Measurements from ENCODE around the gene ZNF35.

Gene ZNF35

GRCh38 chr3:44659434-44659833 lies 10.9 kb downstream of the ZNF35 start:
- no peak overlapping the region for H2BK12ac ChIP-seq (ENCODE audit: low read length)
- H3K4ac ChIP-seq (ENCODE audit: low read depth, low read length): no peak overlapping the region
- H3K9me3 ChIP-seq (ENCODE audit: insufficient read depth, low read depth, low read length): peaks cover 3% of the 10 kb centered on the region
- no peaks in the 10 kb centered on the region for H3K4me1 ChIP-seq (ENCODE audit: control insufficient read depth in 1 of 2, insufficient read depth in 2 of 2, low read length in 2 of 2)
- H3K9ac ChIP-seq (ENCODE audit: low read length): no peak overlapping the region
- peaks cover 22 to 44% of the 10 kb centered on the region in 2 experiments for H3K36me3 ChIP-seq (ENCODE audit: control insufficient read depth in 1 of 2, insufficient read depth in 2 of 2, low read length in 2 of 2)
- H2AK5ac ChIP-seq (ENCODE audit: low read length): no peak overlapping the region
- no peak overlapping the region for H3K14ac ChIP-seq (ENCODE audit: low read length)
- no CpG with 5 or more reads among the region's 6 CpGs for WGBS (ENCODE audit: extremely low coverage, insufficient coverage, insufficient read length)
- H3K27me3 ChIP-seq (ENCODE audit: insufficient read depth, low read length): no peaks in the 10 kb centered on the region
- H3K79me2 ChIP-seq (ENCODE audit: control insufficient read depth, insufficient read depth, low read length, poor library complexity): no peaks in the 10 kb centered on the region
- H3K27ac ChIP-seq (ENCODE audit: low read depth, low read length): no peak overlapping the region
- no peak overlapping the region for H2BK120ac ChIP-seq (ENCODE audit: insufficient read depth, low read length, poor library complexity)
- no peak overlapping the region for H4K91ac ChIP-seq (ENCODE audit: low read depth, low read length)
- H3K4me2 ChIP-seq (ENCODE audit: low read length): no peak overlapping the region
- H3K4me3 ChIP-seq (ENCODE audit: low read depth, low read length): no peak overlapping the region
- H2AFZ ChIP-seq (ENCODE audit: insufficient read depth, low read length, poor library complexity): no peak overlapping the region
- no peak overlapping the region for H4K12ac ChIP-seq (ENCODE audit: low read depth, low read length)
- no peak overlapping the region for H4K8ac ChIP-seq (ENCODE audit: low read depth, low read length)
- no peak overlapping the region for H3K18ac ChIP-seq (ENCODE audit: low read length)
- no peak overlapping the region for H3K23ac ChIP-seq (ENCODE audit: low read length)
- no peak for DNase-seq
- H3K79me1 ChIP-seq (ENCODE audit: low read length): no peaks in the 10 kb centered on the region
- no peak overlapping the region for H2BK5ac ChIP-seq (ENCODE audit: low read depth, low read length, poor library complexity)

DNA sequence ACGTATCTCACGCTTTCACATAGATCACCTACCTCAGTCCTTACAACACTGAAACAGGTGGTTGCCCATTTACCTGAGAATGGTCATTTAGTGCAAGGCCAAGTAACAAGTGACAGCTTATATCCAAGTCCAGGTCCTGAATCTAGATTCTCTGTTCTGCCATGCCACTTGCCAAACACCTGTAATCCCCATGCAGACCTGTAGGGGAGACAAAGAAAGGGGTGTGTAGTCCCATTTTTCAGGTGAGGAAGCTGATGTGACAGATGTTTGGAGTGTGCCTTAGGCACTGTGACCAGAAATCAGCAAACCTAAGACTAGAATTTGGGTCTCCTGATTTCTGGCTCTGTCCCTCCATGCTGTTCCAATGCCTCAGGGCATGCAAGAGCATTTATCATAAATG lies 12.7 kb downstream of the ZNF35 start:
- no peak for DNase-seq

DNA sequence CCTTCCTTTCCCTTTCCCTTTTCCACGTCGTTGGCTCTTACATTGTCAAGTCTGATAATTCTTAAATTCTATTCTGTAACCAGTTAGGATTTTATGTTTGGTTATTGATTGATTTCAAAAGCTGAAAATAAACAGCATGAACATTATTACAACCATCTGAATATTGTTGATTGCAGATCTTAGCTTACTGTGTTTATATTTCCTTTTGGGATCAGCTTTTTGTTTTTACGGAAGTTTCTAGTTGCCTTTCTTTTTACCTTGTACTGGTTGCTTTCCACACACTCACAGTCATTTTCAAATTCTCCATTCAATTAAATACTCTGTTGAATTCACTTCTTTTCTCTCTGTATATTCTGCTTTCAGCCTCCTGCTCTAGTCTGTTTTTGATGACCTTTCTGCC lies 16.6 kb downstream of the ZNF35 start:
- no peak overlapping the region for H2AK5ac ChIP-seq (ENCODE audit: low read length)
- no peaks in the 10 kb centered on the region for H3K79me1 ChIP-seq (ENCODE audit: low read length)
- H3K4me3 ChIP-seq (ENCODE audit: low read depth, low read length): no peak overlapping the region
- no peaks in the 10 kb centered on the region for H3K27me3 ChIP-seq (ENCODE audit: insufficient read depth, low read length)
- H3K14ac ChIP-seq (ENCODE audit: low read length): no peak overlapping the region
- H2AFZ ChIP-seq (ENCODE audit: insufficient read depth, low read length, poor library complexity): no peak overlapping the region
- peaks cover 4 to 10% of the 10 kb centered on the region in 2 experiments for H3K36me3 ChIP-seq (ENCODE audit: control insufficient read depth in 1 of 2, insufficient read depth in 2 of 2, low read length in 2 of 2)
- no CpG with 5 or more reads among the region's 3 CpGs for WGBS (ENCODE audit: extremely low coverage, insufficient coverage, insufficient read length)
- no peak overlapping the region for H3K18ac ChIP-seq (ENCODE audit: low read length)
- H2BK5ac ChIP-seq (ENCODE audit: low read depth, low read length, poor library complexity): no peak overlapping the region
- no peak overlapping the region for H3K9ac ChIP-seq (ENCODE audit: low read length)
- no peak overlapping the region for H3K27ac ChIP-seq (ENCODE audit: low read depth, low read length)
- no peak for DNase-seq
- H3K4me1 ChIP-seq (ENCODE audit: control insufficient read depth in 1 of 2, insufficient read depth in 2 of 2, low read length in 2 of 2): no peaks in the 10 kb centered on the region
- no peak overlapping the region for H3K4me2 ChIP-seq (ENCODE audit: low read length)
- H3K4ac ChIP-seq (ENCODE audit: low read depth, low read length): no peak overlapping the region
- no peak overlapping the region for H4K8ac ChIP-seq (ENCODE audit: low read depth, low read length)
- H2BK12ac ChIP-seq (ENCODE audit: low read length): no peak overlapping the region
- no peak overlapping the region for H3K23ac ChIP-seq (ENCODE audit: low read length)
- H4K12ac ChIP-seq (ENCODE audit: low read depth, low read length): no peak overlapping the region
- no peak overlapping the region for H2BK120ac ChIP-seq (ENCODE audit: insufficient read depth, low read length, poor library complexity)
- H3K79me2 ChIP-seq (ENCODE audit: control insufficient read depth, insufficient read depth, low read length, poor library complexity): no peaks in the 10 kb centered on the region
- H3K9me3 ChIP-seq (ENCODE audit: insufficient read depth, low read depth, low read length): no peaks in the 10 kb centered on the region
- no peak overlapping the region for H4K91ac ChIP-seq (ENCODE audit: low read depth, low read length)

More for the DNA sequence above, 12.7 kb downstream of the ZNF35 start:
- H4K91ac ChIP-seq (ENCODE audit: low read depth, low read length): no peak overlapping the region
- H3K79me1 ChIP-seq (ENCODE audit: low read length): no peaks in the 10 kb centered on the region
- H3K27me3 ChIP-seq (ENCODE audit: insufficient read depth, low read length): no peaks in the 10 kb centered on the region
- peaks cover 3% of the 10 kb centered on the region for H3K9me3 ChIP-seq (ENCODE audit: insufficient read depth, low read depth, low read length)
- H3K23ac ChIP-seq (ENCODE audit: low read length): no peak overlapping the region
- no peaks in the 10 kb centered on the region for H3K4me1 ChIP-seq (ENCODE audit: control insufficient read depth in 1 of 2, insufficient read depth in 2 of 2, low read length in 2 of 2)
- no peak overlapping the region for H4K12ac ChIP-seq (ENCODE audit: low read depth, low read length)
- H3K27ac ChIP-seq (ENCODE audit: low read depth, low read length): no peak overlapping the region
- no peak overlapping the region for H2BK5ac ChIP-seq (ENCODE audit: low read depth, low read length, poor library complexity)
- H3K79me2 ChIP-seq (ENCODE audit: control insufficient read depth, insufficient read depth, low read length, poor library complexity): no peaks in the 10 kb centered on the region
- no CpG with 5 or more reads among the region's 2 CpGs for WGBS (ENCODE audit: extremely low coverage, insufficient coverage, insufficient read length)
- no peak overlapping the region for H3K4me3 ChIP-seq (ENCODE audit: low read depth, low read length)
- H3K18ac ChIP-seq (ENCODE audit: low read length): no peak overlapping the region
- H3K14ac ChIP-seq (ENCODE audit: low read length): no peak overlapping the region
- peaks cover 22 to 41% of the 10 kb centered on the region in 2 experiments for H3K36me3 ChIP-seq (ENCODE audit: control insufficient read depth in 1 of 2, insufficient read depth in 2 of 2, low read length in 2 of 2)
- no peak overlapping the region for H3K4me2 ChIP-seq (ENCODE audit: low read length)
- no peak overlapping the region for H3K9ac ChIP-seq (ENCODE audit: low read length)
- H2BK12ac ChIP-seq (ENCODE audit: low read length): no peak overlapping the region
- H2AK5ac ChIP-seq (ENCODE audit: low read length): no peak overlapping the region
- no peak overlapping the region for H4K8ac ChIP-seq (ENCODE audit: low read depth, low read length)
- H2AFZ ChIP-seq (ENCODE audit: insufficient read depth, low read length, poor library complexity): no peak overlapping the region
- no peak overlapping the region for H3K4ac ChIP-seq (ENCODE audit: low read depth, low read length)
- H2BK120ac ChIP-seq (ENCODE audit: insufficient read depth, low read length, poor library complexity): no peak overlapping the region

DNA sequence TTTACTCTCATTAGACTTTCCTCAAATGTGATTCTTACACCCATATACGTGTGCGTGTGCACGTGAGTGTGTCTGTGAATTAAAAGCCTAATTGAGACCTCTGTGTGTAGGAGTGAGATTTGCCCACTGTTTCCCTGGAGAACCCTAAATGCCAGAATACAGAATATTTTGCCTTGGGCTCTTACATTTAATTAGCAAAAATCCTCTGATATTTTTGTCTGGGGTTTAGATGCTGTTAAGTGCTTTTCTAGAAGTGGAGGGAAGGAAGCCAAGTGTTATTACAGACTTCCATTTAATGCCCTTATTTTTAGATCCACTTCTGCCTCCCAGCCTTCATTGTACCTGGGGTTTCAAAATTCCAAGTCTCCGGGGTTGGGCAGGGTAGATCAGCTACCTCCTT lies 17.8 kb downstream of the ZNF35 start:
- Histone ChIP-seq H2AK5ac (ENCODE audit: low read length) (no peak overlapping the region), H3K27ac (ENCODE audit: low read depth, low read length) (no peak overlapping the region), H3K14ac (ENCODE audit: low read length) (no peak overlapping the region), H3K18ac (ENCODE audit: low read length) (no peak overlapping the region), H4K12ac (ENCODE audit: low read depth, low read length) (no peak overlapping the region), H3K9me3 (ENCODE audit: insufficient read depth, low read depth, low read length) (no peaks in the 10 kb centered on the region), H3K9ac (ENCODE audit: low read length) (no peak overlapping the region), H2BK5ac (ENCODE audit: low read depth, low read length, poor library complexity) (no peak overlapping the region), H3K23ac (ENCODE audit: low read length) (no peak overlapping the region), H3K4me3 (ENCODE audit: low read depth, low read length) (no peak overlapping the region), H3K4ac (ENCODE audit: low read depth, low read length) (no peak overlapping the region), H2AFZ (ENCODE audit: insufficient read depth, low read length, poor library complexity) (no peak overlapping the region), H3K36me3 (ENCODE audit: control insufficient read depth in 1 of 2, insufficient read depth in 2 of 2, low read length in 2 of 2) (peaks cover 0 to 2% of the 10 kb centered on the region in 2 experiments), H2BK12ac (ENCODE audit: low read length) (no peak overlapping the region), H4K91ac (ENCODE audit: low read depth, low read length) (no peak overlapping the region), H2BK120ac (ENCODE audit: insufficient read depth, low read length, poor library complexity) (no peak overlapping the region), H3K79me1 (ENCODE audit: low read length) (no peaks in the 10 kb centered on the region), H3K79me2 (ENCODE audit: control insufficient read depth, insufficient read depth, low read length, poor library complexity) (no peaks in the 10 kb centered on the region), H4K8ac (ENCODE audit: low read depth, low read length) (no peak overlapping the region), H3K27me3 (ENCODE audit: insufficient read depth, low read length) (no peaks in the 10 kb centered on the region), H3K4me2 (ENCODE audit: low read length) (no peak overlapping the region), H3K4me1 (ENCODE audit: control insufficient read depth in 1 of 2, insufficient read depth in 2 of 2, low read length in 2 of 2) (no peaks in the 10 kb centered on the region)
- WGBS (ENCODE audit: extremely low coverage, insufficient coverage, insufficient read length): no CpG with 5 or more reads among the region's 4 CpGs
- DNase-seq: no peak
